HG02759 (cell line): Measurements from ENCODE around the gene SESTD1.
"Not testable (repeated sequence)": the region's sequence is repeated elsewhere in the genome, so short reads cannot be mapped to it uniquely, and the experiment has no call there.

Source experiments
- ATAC-seq: cut with Tn5 transposase; IDR thresholded peaks from one replicate; pipeline ENCODE4 v1.9.1; 2021; ENCODE audit warnings: mild to moderate bottlenecking, moderate library complexity; ENCODE audit not compliant: unreplicated experiment

Gene SESTD1

DNA sequence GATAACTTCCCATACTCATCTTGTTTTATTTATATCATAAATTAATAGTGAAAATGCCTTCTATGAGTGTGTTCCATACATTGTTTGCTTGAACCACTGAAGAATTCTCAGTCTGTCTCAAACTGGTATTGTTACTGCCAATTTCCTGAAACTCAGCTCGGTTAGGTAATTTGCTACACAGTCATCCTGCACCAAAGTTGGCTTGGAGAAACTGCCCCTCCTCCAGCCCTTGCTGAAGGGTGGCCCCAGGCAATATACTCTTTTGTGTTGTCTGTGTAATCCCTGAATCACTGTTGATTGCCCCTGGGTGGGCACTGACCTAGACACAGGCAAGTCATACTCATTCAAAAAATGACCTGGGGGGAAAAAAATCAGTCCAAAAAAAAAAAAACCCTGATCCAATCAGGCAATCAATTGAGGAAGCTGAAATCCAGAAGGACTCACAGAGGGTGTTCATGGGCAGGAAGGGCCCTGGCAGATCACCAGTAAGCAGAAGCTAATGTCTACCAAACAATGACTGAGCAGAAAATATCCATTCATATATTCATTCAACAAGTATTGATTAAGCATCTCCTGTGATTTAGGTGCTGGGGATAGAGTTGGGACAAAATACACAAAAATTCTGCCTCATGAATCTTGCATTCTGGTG, 3.8 kb upstream of the SESTD1 start:
- peak; percentile 24 for ATAC-seq

DNA sequence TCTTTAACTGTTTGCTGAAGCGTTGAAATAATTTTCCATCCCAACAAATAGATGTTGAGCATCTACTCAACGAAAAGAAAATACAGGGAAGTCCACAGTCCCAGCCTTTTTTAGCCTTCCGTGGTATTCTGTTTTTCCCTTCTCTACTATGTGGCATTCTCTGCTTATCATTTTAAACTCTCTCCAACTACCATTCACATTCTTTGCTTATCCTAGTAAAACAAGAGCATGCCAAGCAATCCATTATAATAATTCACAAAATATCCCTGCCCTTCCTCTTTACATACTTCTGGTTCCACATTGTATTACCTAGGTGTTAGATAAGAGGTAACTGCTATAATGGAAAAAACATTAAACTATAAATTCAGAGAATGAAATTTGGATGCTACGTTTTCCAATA, 1.6 kb upstream of the SESTD1 start:
- no peak for ATAC-seq

DNA sequence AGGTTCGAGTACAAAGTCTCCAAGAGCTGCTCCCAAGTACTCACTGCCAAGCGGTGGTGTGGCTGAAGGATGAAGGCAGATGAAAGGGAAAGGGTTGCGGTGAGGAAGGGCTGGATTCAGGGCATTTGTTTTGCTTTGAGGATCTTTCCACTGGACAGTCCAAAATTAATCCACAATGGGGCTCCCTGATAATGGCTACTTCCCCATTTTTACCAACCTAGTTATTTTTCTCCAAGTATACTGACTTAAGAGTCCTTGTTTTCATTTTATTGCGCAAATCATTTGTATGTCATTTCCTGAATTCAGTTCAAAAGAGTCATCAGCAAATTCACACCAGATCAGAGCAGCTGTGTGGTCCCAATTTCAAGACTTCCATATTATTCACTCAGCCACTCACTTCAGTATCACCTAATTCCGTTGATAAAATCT, 464 bp upstream of the SESTD1 start:
- ATAC-seq: no peak

DNA sequence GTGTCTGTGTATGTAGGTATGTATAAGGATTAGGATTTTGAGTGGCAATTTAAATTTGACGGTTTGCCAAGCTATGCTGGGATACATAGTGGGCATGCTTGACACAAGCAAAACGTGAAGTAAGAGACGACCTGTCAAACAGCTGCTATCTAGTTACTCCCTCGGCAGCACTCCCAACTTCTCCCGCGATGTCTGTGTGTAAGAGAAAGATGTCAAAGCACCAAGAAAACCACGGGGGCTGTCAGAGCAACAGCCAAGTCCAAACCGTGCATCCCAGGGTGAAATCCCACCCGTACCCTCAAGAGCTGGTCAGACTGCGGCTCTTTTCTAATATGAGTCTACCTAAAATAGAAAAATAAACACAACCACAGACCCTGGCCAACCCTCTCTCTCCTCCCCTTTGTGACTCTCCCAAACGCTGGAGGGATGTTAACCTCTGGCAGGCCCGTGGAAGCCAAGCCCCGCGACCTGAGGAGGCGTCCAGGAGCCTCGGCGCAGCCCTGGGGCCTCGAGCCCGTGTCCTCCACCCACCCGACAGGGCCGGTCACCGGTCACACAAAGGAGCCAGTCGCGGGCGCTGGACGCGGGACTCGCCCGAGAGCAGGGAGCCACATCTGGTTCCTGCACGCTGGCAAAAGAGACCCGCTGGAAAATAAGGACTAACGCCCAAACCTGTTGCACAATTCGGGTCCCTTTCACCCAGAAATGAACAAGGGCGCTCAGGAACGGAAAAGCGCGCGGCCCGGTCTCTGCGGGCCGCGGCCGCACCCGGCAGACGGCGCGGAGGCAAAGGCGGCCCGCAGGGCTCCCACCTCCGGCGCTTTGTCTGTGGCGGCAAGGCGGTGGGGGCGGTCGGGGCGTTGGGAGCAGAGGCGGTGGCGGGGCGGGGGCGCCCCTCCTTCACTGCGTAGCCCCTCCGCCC, 925 bp downstream of the SESTD1 start:
- ATAC-seq: peak; percentile 49

DNA sequence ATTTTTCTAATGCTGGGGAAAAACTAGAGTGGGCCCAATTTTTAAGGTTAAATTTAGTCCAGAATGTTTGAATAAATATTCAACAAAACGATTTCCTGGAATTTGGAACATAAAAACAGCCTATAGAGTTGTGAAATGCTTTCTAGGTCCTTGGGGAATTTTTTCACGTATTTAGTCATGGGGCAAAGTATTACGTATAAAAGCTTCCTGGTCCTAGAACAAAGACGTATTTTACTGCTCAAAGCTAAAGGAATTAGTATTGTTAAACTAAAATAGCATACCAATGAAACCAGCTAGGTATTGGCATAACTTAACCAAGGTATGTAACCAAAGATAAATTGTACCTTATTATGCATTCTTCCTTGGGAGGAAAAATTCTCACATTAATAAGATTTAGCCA, 1.6 kb downstream of the SESTD1 start:
- ATAC-seq: no peak

DNA sequence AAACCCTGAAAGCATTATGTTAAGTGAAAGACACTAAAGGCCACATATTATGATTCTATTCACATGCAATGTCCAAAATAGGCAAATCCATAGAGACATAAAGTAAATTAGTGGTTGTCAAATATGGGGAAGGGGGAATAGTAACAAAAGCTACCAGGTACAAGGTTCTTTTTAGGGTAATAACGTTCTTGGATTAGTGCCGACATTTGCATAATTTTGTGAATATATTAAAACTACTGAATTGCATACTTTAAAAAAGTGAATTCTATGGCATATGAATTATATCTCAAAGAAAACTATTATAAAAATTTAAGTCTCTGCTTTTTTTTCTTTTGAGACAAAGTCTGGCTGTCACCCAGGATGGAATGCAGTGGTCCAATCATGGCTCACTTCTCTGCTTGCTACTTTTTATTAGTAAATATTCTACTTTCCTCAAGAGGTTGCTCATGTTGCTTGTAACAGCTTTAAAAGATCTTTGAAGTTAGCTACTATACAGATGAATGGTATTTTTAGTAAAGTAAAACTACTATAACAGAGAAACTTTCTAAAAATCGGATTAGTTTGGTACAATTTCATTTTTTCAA, 2.5 kb downstream of the SESTD1 start:
- no peak for ATAC-seq

DNA sequence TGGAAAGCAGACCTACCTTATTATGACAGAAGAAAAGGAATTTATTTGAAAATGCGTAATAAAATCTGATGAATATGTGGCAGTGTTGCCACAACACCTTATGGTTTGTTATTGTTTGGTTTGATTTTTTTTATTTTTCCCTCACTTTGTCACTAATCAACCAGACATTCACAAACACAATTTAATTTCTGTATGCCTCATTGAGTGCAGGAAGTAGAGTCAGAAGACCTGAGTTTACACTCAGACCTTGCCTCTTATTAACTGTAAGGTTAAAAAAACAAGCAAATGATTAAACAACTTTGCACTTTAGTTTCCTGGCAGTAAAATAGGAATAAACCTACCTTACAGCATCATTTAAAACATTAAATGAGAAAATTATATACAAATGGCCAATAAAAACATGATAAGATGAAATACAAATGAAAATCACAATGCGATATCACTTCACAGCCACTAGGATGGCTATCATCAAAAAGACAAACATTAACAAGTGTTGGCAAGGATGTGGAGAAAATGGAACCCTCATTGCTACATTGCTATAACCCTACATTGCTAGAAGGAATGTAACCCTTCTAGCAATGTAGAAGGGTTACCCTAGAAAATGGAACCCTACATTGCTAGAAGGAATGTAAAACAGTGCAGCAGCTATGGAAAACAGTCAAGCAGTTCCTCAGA, 3.3 kb downstream of the SESTD1 start:
- no peak for ATAC-seq

DNA sequence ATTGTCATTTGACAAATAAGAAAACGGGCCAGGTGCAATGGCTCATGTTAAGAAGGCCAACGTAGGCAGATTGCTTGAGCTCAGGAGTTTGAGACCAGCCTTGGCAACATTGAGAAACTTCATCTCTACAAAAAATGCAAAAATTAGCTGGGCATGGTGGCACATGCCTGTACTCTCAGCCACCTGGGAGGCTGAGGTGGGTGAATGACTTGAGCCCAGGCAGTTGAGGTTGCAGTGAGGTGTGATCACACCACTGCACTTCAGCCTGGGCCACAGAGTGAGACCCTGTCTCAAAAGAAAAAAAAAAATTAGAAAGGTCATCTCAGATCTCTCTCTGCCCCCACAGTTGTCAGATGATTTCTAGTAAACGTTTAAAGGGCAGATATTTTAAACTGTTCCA, 4.4 kb downstream of the SESTD1 start:
- no peak for ATAC-seq

DNA sequence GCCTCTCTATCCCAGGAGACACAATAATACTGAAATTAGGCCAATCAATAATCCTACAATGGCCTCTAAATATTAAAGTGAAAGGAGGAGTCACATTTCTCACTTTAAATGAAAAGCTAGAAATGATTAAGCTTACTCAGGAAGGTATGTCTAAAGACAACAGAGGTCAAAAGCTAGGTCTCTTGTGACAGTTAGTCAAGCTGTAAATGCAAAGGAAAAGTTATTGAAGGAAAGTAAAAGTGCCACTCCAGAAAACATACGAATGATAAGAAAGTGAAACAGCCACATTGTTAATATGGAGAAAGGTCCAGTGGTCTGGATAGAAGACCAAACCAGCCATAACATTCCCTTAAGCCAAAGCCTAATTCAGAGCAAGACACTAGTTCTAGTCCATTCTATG, 9.5 kb downstream of the SESTD1 start:
- ATAC-seq: peak; percentile 40

DNA sequence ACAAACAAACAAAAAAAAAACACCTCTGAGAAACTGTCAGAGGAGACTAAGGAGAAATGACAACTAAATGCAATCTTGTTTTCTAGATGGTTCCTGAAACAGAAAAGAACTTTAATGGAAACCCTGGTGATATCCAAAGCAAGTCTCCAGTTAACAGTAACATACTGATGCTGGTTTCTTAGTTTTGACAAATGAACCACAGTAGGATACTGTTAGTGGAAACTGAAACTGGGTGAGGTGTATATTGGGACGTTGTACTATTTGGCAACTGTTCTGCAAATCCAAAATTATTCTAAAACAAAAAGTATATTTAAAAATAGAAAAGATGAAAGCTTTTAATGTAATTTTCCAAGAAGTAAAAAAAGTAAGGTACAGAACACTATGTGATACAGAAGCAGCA, 11.4 kb downstream of the SESTD1 start:
- ATAC-seq: peak; percentile 38

DNA sequence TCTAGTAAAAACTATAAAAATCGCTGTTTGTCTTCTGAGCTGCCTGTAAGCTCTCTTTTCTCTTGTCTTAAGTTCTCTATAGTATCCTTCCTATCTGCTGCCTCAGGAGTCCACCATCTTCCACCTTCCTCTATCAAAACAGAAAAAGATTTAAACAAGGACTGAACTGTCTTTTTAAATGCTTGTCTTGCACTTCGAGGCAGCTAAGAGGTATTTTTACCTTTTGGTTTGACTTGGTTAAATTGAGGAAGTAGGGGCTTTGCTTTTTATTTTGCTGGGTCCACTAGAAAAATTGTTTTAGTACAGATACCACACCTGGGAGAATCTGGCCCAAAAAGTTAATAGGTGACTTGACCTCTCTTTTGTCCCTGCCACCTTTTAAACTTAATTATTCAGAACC, 12.2 kb downstream of the SESTD1 start:
- ATAC-seq: peak; percentile 28

DNA sequence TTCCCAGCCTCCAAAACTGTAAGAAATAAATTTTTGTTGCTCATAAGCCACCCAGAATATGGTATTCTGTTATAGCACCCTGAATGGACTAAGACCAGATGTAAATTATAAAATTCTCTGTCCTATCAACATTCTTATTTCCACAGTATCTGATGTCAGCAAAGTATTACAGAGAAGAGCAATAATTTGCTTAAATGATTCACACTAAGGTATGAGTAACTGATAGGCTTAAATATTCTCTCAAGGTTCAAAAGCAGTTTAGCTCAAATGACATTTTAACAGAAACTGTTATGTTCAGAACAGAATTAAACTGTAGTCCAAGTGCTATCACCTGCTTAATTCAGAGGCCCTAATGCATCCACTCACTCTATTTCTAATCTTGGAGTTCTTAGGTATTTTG, 12.8 kb downstream of the SESTD1 start:
- no peak for ATAC-seq

DNA sequence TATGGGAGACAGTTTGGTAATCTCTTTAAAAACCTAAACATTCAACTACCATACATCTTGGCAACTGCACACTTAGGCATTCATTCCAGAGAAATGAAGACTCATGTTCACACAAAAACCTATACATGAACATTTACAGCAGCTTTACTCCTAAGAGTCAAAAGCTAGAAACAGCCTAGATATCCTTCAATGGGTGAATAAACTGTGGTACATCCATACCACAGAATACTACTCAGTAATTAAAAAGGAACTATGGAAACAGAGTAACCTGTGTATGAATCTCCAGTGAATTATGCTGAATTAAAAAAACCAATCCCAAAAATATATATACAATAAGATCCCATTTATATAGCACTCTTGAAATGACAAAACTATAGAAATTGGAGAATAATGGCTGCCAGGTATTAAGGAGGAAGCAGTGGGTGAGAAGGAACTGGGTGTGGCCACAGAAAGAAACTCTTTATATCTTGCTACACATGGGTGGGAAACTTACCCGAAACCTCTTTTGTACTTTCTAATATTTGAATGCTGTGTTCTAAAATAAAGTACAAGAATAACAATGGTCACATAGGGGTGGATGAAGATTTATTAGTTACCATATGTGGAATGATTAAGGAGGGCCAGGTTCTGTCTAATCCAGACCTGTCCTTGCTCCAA, 13.7 kb downstream of the SESTD1 start:
- ATAC-seq: peak; percentile 41

DNA sequence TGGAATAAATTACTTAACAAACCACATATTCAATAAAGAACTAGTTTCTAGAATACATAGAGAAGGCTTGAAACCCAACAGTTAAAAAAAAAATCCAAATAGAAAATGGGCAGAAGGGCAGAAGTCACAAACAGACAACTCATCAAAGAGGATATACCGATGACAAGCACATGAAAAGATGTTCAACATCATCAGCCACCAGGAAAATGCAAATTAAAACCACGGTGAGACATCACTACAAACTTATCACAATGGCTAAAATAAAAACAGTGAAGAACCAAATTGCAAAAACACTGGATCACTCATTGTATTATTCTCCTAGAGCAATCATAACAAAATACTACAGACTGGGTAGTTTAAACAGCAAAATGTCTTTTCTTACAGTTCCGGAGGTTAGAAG, 14.5 kb downstream of the SESTD1 start:
- no peak for ATAC-seq

DNA sequence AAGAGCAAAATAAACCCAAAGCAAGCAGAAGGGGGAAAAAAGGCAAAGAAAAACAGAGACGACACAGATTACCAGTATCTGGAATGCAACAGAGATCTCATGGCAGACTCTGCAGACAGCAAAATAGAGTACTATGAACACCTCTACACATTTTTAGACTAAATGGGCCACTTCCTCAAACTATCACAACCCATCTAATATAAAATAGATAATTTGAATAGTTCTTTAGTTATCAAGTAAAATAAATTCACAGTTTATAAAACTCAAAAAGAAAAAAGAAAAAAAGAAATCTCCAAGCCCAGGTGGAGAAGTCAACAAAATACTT, 16.6 kb downstream of the SESTD1 start:
- ATAC-seq: no peak

DNA sequence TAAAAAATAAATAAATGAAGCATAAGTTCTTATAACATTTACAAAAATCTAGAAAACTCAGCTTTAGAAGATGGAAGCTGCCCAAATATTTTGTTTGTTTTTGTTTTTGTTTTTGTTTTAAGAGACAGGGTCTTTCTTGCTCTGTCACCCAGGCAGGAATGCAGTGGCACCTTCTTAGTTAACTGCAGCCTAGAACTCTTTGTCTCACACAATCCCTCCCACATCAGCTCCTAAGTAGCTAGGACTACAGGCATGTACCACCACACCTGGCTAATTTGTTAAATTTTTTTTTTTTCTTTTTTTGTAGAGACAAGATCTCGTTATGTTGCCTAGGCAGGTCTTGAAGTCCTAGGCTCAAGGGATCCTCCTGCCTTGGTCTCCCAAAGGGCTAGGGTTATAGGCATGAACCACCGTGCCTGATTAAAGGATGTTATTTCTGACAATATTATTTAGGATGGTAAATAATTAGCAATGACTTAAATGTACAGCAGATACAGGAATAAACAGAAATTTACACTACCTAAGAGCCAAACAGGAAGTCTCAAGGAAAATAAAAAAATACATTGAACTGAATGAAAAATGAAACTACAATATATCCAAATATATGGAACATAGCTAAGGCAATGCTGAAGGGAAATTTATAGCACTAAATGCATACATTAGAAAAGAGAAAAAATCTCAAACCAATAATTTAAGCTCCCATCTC, 17.2 kb downstream of the SESTD1 start:
- ATAC-seq: no peak

DNA sequence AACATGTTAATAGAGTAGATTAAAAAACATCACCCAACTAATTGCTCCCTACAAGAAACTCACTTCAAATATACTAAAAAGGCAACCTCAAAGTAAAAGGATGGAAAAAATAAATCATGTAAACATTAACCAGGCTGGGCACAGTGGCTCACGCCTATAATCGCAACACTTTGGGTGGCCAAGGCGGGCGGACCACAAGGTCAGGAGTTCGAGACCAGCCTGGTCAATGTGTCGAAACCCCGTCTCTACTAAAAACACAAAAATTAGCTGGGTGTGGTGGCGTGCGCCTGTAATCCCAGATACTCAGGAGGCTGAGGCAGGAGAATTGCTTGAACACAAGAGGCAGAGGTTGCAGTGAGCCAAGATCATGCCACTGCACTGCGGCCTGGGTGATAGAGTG, 18.8 kb downstream of the SESTD1 start:
- ATAC-seq: not testable (repeated sequence)

DNA sequence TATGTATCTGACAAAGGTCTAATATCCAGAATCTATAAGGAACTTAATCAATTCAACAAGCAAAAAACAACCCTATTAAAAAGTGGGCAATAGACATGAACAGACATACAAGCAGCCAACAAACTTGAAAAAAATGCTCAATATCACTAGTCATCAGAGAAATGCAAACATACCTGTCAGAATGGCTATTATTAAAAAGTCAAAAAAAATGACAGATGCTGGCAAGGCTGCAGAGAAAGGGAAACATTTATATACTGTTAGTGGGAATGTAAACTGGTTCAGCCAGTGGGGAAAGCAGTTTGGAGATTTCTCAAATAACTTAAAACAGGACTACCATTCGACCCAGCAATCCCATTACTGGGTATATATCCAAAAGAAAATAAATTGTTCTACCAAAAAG, 21.6 kb downstream of the SESTD1 start:
- ATAC-seq: no peak

DNA sequence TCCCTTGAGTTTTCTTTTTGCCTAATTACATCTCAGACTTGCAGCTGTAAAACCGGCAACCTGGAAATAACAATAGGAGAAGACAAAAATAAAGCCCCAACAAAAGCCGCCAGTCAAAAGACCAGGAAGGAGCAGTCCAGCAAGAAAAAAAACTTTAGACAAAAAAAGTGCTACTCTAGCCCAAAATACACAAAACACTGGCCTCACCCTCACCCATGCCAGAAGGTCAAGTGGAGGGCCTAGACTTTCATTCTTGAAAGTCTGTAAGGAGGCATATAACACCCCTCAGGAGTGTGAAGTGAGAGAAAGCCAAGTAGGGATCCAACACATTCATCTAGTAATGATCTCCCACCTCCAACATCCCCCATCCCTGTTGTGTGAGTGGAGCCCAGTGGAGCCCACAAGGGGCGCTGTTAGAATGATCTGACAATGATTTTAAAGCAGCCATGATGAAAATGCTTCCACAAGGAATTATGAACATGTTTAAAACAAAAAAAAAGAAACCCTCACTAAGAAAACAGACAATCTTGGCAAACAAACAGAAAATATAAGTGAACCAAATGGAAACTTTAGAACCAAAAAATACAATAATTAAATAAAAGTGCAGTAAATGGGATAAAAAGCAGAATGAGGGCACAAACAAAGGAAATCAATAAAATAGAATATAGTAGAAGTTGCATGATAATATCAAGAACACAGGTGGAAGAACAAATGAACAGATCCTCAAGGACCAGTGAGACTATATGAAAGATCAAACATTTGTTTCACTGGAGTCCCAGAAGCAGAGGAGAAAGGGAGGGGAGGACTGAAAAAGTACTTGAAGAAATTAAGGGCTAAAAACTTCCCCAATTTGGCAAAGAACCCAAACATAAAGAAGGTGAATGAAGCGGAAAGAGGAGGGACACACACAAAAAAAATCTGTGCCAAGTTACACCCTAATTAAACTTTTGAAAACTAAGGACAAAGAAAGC, 23.9 kb downstream of the SESTD1 start:
- no peak for ATAC-seq
